ENCODE results near the gene RAE1. TPM values are rescaled to one million over a fixed set of nuclear protein-coding genes. Genes with fewer than 3 reads are reported as not detected.
"Not testable (repeated sequence)": the region's sequence is repeated elsewhere in the genome, so short reads cannot be mapped to it uniquely, and the experiment has no call there.

Gene RAE1
- total RNA-seq, 1 experiment from 2014 or later: 31.3 TPM

- POLR2A ChIA-PET: no interaction called here
- no peaks in the 10 kb centered on the region for H3K27me3 Mint-ChIP-seq (ENCODE audit: low read depth)
- no peaks in the 10 kb centered on the region for H3K36me3 Mint-ChIP-seq
- no peaks in the 10 kb centered on the region for H3K9me3 Mint-ChIP-seq
- no peak overlapping the region for H3K27ac Mint-ChIP-seq
- H3K4me3 Mint-ChIP-seq: no peak overlapping the region
- no peaks in the 10 kb centered on the region for H3K4me1 Mint-ChIP-seq
- CTCF ChIA-PET: interaction anchor here (0.6 to 2.1 kb wide), 5 partner anchors 16 to 344 kb away, joined by 3 to 7 read pairs (median 3); no protein-coding TSS in a partner anchor
- ATAC-seq: no peak
- TF ChIP-seq RELA (CRISPR knock-in tag; IDR thresholded peaks at IDR 0.05; ENCODE audit: borderline replicate concordance) (no peak), ZSCAN18 (CRISPR knock-in tag; IDR thresholded peaks at IDR 0.05) (no peak), EMX1 (CRISPR knock-in tag; IDR thresholded peaks at IDR 0.05) (no peak), ZNF416 (CRISPR knock-in tag; IDR thresholded peaks at IDR 0.05) (no peak), TEAD4 (CRISPR knock-in tag; IDR thresholded peaks at IDR 0.05) (no peak), STAT6 (CRISPR knock-in tag; conservative IDR thresholded peaks at IDR 0.05; ENCODE audit: low read depth) (no peak), CREM (CRISPR knock-in tag; IDR thresholded peaks at IDR 0.05) (no peak), NFE2L1 (CRISPR knock-in tag; IDR thresholded peaks at IDR 0.05) (no peak), MAX (CRISPR knock-in tag; IDR thresholded peaks at IDR 0.05) (no peak), FOXJ3 (CRISPR knock-in tag; IDR thresholded peaks at IDR 0.05; ENCODE audit: borderline replicate concordance) (no peak), MYBL2 (CRISPR knock-in tag; IDR thresholded peaks at IDR 0.05) (no peak), NR2C2 (CRISPR knock-in tag; IDR thresholded peaks at IDR 0.05) (no peak), NFYB (CRISPR knock-in tag; conservative IDR thresholded peaks at IDR 0.05; ENCODE audit: low read depth) (no peak), IRF2 (CRISPR knock-in tag; IDR thresholded peaks at IDR 0.05; ENCODE audit: borderline replicate concordance, low read depth) (no peak), SMAD4 (CRISPR knock-in tag; IDR thresholded peaks at IDR 0.05) (no peak)
- TF ChIP-seq, protein P1, sequence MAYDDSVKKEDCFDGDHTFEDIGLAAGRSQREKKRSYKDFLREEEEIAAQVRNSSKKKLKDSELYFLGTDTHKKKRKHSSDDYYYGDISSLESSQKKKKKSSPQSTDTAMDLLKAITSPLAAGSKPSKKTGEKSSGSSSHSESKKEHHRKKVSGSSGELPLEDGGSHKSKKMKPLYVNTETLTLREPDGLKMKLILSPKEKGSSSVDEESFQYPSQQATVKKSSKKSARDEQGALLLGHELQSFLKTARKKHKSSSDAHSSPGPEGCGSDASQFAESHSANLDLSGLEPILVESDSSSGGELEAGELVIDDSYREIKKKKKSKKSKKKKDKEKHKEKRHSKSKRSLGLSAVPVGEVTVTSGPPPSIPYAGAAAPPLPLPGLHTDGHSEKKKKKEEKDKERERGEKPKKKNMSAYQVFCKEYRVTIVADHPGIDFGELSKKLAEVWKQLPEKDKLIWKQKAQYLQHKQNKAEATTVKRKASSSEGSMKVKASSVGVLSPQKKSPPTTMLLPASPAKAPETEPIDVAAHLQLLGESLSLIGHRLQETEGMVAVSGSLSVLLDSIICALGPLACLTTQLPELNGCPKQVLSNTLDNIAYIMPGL (CRISPR knock-in tag; IDR thresholded peaks at IDR 0.05): no peak
- TF ChIP-seq, protein P2, sequence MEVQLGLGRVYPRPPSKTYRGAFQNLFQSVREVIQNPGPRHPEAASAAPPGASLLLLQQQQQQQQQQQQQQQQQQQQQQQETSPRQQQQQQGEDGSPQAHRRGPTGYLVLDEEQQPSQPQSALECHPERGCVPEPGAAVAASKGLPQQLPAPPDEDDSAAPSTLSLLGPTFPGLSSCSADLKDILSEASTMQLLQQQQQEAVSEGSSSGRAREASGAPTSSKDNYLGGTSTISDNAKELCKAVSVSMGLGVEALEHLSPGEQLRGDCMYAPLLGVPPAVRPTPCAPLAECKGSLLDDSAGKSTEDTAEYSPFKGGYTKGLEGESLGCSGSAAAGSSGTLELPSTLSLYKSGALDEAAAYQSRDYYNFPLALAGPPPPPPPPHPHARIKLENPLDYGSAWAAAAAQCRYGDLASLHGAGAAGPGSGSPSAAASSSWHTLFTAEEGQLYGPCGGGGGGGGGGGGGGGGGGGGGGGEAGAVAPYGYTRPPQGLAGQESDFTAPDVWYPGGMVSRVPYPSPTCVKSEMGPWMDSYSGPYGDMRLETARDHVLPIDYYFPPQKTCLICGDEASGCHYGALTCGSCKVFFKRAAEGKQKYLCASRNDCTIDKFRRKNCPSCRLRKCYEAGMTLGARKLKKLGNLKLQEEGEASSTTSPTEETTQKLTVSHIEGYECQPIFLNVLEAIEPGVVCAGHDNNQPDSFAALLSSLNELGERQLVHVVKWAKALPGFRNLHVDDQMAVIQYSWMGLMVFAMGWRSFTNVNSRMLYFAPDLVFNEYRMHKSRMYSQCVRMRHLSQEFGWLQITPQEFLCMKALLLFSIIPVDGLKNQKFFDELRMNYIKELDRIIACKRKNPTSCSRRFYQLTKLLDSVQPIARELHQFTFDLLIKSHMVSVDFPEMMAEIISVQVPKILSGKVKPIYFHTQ (CRISPR knock-in tag; IDR thresholded peaks at IDR 0.05): no peak
- DNase-seq (ENCODE audit: low spot score): no peak
Measured at GRCh38 chr20:57417830-57418780, 67.0 kb downstream of the RAE1 start.

- H3K27ac Mint-ChIP-seq; POLR2A ChIA-PET; H3K27me3 Mint-ChIP-seq (ENCODE audit: low read depth); H3K9me3 Mint-ChIP-seq; DNase-seq (ENCODE audit: low spot score); H3K4me3 Mint-ChIP-seq; H3K4me1 Mint-ChIP-seq; H3K36me3 Mint-ChIP-seq; ATAC-seq: not testable (repeated sequence)
- CTCF ChIA-PET: interaction anchor here (2.1 kb wide), 1 partner anchor 14 kb away, joined by 7 read pairs; no protein-coding TSS in a partner anchor
Measured at GRCh38 chr20:57419479-57419878, 68.4 kb downstream of the RAE1 start.

Measured in WTC11 (cell line).